SHP77 (cell line): ENCODE measurements around the gene PPIL6.
A peak's percentile ranks its signal among the peaks of the same experiment; 100 is the strongest.
"Not testable (repeated sequence)": the region's sequence is repeated elsewhere in the genome, so short reads cannot be mapped to it uniquely, and the experiment has no call there.

Experiments
- DNase-seq, 2 experiments: peaks; one replicate each; lab custom pipeline; 2025; lab: John Stamatoyannopoulos, UW

PPIL6 gene

DNA sequence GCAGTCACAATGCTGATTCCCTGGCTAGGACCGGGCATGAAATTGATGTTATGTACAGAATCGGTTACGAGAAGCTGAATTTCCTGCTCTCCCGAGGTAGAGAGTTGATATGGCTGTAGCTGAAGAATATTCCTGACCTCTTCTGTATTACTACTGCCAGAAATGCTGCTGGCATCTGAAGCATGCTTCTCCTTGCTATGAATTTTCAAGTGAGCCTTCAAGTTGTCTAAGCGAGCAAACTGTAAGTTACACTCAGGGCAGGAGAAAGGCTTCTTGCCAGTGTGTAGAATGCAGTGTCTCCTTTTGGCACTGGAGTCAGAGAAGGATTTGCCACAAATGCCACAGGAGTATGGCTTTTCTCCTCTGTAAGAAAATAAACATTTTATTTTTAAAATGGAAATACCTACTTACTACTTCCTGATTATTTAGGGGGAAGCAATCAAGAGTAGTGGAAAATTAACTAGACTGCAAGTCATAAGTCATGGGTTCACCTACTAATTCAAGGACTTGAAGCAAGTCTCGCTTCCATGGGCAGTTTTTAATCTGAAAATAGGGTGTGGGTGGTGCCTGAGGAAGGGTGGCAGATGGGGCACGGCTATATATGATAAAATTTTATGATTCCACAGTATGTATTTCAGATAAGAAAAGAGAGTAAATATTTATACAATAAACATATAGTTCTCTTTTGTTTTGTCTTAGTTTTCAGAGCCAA is 25.9 kb upstream of the PPIL6 start:
- no peak for DNase-seq

DNA sequence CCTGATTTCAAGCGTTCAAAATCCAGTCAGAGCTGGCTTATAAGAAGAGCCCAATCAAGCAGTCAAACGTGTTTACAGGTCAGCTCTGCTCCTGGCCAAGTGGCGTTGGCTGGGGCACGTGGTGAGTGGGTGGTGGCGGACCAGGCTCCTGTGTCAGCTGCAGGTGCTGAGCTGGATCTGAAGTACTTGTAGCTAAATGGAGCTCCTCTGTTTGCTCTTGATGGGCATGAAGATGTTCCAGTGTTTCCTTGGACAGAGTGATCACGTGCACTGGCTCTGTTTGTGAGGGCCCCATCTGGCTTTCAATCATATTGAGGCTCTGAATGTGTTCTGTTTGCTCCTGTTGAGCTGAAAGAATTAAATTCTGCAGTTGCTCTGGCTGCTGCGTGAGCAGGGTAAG is 25.3 kb upstream of the PPIL6 start:
- DNase-seq: peak; percentile 88 to 90

DNA sequence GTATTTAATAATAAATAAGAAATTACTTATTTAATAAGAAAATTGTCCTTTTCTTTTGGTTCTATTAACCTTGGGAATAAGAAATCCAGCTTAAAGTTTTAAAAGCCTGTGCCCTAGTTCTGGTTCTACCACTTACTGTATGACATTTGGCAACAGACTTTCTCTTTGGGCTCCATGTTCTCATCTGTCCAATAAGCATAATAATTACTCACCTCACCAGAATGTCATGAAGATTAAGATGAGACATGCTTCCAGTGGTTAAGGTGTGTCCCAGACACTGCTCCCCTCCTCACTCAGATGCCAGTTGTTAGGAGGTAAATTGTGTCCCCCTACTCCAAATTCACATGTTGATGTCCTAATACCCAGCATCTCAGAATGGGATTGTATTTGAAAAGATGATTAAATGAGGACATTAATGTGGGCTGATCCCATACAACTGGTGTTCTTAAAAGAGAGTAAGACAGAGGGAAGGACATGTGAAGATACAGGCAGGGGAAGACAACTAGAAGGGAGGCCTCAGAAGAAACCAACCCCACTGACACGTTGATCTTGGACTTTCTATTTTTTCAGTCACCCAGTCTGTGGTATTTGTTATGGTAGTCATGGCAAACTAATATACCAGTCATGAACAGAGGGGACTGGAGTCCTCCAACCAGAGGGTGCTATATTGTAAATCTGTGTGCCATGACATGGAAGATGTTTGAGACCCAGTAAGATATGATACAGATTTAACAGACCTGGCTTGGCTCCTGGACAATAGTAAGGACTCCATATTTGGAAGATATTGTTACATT is 21.5 kb upstream of the PPIL6 start:
- no peak for DNase-seq

DNA sequence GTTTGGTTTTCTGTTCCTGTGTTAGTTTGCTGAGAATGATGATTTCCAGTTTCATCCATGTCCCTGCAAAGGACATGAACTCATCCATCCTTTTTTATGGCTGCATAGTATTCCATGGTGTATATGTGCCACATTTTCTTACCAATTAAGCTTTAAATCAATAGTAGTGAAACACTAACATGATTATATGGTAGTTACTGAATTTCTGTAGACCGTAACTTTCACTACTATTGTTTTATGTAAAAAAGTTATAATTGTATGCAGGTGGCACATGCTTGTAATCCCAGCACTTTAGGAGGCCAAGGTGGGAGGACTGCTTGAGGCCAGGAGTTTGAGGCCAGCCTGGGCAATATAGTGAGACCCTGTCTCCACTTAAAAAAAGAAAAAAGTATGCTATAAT is 20.8 kb upstream of the PPIL6 start:
- not testable (repeated sequence) for DNase-seq

DNA sequence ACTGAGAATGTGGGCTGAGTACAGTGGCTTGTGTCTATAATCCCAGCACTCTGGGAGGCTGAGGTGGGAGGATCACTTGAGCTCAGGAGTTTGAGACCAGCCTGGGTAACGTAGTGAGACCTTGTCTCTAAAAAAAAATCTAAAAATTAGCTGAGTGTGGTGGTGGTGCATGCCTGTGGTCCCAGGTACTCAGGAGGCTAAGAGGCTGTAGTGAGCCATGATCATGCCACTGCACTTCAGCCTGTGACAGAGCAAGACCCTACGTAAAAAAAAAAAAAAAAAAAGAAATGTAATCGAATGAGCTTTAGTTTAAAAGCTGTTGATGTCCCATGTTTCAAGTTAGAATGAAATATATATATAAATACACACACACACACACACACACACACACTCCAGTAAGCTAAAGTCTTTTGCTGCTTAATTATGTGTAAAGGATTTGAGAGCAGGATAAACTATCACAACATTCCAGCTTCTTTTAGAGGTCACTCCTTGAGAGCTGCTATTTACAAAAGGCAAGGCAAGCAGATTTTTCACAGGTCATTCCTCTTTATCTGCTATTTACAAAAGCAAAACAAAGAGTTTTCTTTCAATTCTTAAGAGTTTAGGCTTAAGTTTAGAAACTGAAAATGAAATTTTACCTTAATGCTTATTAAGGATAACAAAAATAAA is 19.9 kb upstream of the PPIL6 start:
- no peak for DNase-seq

DNA sequence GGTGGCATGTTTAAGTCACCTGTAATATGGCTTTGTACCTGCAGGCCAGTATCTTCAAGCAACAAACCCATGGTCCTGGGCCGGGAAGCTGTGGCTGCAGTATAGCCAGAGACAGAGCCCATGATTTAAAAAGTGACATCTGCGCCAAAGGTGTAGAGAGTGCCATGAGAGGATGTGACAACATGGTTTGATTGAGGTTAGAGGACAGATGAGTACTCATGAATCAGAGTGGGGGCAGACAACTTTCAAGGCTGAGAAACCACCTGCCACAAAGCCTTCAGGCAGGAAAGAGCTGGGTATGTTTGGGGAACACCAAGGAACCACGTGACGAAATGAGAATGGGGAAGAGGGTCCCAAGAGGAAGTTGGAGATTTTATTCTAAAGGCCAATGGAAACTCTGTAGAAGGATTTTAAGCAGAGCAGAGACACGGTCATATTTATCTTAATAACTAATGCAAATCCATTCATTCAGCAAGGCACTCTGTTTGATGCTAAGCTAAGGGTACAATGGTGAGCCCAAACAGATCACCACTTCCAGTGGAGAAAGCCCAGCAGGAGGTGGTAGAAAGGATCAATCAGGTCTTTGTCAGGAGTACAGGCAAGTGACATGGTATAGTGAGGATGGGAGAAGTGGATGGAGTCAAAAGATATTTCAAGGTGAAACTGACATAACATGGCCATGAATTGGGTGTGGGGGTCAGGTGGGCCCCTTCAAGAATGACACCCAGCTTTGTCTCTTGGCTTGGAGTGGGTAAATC is 18.5 kb upstream of the PPIL6 start:
- no peak for DNase-seq

DNA sequence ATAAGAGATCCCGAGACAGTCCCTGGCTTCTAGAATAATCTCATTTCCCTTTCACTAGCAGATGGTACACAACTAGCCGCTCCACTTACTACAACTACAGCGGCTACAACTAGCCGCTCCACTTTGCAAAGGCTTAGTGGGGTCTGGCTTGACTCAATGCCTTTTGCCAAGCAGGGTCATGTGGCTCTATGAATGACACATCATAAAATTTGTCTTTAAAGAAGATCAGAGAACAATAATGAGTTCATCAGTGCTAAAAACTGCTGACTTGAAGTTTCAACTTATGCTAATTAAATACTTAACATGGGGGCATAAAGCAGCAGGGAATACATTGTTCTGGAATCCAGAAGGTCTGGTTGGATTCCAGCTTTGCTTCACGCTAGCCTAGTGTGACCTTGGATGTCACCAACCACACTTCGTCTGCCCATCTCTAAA is 17.2 kb upstream of the PPIL6 start:
- DNase-seq: no peak

DNA sequence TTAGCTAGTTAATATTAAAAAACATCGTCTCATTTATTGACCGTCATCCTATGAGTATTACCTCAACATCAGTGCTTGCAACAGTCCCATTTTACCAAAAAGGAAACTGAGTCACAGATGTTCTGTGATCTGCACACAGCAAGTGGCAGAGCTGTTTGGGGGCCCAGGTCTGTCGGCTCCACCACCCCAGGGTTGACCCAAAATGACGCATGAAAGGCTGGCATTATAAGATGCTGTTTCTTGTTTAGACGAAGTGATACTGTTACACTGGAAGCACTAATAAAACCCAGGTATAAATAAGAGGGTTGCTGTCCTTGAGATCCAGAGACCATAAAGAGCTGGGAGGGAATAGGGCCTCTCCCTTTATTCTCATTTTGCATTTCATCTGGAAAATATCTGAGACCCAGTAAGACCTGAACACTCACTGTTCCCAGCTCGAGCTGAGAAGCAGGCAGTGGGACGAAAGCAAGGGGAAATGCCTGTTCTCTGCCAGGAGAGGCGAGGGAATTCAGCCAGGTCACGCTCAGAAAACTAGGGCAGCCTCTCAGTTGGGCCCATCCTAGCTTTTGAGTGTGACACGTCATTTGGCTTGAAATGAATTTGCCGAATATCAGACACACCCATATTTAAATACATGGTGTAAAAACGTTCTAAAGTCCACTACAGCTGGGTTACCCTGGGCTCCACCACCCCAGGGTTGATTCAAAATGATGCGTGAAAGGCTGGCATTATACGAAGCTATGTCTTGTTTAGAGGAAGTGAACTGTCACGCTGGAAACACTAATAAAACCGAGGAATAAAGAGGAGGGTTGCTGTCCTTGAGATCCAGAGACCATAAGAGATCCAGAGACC is 16.5 kb upstream of the PPIL6 start:
- DNase-seq: no peak

DNA sequence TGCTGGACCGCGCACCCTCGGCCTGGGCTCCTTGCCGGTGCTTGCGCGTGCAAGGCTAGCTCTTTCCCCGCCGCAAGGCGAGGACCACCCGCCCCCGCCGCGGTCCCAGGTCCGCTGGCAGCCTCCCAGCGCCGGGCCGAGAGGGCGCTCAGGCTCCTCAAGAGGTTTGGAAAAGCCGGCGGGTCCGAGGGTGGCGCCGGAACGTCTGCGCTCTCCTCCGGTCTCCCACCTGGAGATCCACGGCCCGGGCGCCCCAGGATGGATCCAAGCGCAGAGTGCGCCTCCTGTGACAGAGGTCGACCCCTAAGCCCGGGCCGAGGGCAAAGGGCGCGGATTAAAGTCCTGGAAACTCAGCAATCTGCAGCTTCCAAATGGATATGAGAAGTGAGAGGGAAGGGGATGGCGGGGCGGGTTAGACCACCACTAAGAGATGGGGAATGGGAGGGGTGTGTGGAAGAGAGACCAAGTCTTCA is 15.7 kb upstream of the PPIL6 start:
- peak in 1 of 2 experiments; percentile 42 for DNase-seq

DNA sequence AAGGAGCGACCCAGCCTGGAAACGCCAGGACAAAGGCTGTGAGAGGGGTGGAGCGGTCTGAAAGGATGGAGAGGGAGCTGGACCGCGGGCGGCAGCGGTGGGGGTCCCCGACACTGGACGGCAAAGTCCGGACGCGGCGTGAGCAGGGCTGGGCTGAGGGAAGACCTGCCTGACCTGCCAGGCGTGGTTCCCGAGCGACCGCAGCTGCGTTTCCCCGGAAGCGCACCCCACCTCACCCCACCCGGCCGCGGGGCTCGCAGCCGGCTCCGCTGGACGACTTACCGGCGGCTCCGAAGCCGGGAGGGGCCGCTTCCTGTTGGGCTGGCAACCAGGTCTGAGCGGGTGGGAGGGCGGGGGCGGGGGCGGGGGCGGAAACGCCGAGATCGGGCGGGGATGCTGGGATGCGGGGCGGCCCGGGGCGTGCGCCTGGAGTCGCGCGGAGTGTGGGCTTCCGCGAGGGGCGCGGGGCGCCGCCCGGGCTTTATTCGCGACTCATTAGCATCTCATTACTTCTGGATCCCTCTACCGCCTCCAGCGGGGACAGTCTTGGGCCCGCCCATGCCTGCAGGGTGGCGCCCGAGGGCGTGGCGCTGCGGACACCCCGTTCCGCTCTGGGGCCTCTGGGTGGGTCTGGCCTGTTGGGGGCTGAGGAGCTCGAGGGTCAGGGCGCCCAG is 15.1 kb upstream of the PPIL6 start, which contains the start of gene MICAL1:
TSS of gene MICAL1 (minus strand) at position 336 of the 674 bp plus-strand sequence. CDS start 1,576 bp downstream, outside the sequence.
- DNase-seq: peak; percentile 50 to 87

DNA sequence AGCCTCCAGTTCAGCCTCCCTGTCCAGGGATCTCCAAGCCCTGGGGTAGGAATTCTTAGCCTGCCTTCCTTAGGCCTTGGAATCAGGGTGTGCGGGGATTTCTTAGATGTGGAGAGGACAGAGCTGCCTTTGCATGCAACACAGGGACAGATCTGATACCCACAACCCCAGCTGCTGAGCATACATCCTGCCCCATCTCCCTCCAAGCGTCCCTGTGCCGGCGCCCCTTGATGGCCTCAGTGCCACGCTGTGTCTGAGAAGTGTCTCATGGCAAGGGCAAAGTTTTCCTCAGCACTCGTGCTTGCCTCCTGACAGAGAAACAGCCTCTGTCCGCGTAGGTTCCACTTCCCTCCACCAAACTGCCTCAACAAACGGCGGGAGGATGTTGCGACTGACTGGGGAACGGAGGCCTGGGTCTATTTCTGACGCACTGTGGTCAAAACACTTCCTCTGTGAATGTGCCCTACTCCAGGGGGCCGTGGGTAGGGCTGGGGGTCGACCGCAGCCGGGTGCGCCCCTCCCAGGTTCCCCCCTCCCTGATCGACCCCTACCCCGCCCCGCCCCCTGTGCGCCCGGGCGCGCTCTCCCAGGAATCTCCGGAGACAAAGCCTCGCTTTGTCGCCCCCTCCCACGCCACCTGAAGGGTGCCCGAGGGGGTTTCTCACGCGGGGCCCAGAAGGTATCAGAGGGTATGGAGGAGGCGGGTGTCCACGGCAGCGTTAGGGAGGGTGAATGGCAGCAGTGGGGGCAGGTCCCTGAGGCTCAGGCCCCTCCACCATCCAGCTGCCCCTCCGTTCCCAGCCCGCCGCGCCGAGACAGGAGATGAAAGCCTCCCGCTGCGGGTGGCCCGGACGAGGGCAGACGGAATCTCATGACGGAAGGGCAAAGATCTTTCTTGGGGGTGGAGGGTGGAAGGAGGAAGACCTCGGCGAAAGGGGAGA is 14.3 kb upstream of the PPIL6 start:
- no peak for DNase-seq

DNA sequence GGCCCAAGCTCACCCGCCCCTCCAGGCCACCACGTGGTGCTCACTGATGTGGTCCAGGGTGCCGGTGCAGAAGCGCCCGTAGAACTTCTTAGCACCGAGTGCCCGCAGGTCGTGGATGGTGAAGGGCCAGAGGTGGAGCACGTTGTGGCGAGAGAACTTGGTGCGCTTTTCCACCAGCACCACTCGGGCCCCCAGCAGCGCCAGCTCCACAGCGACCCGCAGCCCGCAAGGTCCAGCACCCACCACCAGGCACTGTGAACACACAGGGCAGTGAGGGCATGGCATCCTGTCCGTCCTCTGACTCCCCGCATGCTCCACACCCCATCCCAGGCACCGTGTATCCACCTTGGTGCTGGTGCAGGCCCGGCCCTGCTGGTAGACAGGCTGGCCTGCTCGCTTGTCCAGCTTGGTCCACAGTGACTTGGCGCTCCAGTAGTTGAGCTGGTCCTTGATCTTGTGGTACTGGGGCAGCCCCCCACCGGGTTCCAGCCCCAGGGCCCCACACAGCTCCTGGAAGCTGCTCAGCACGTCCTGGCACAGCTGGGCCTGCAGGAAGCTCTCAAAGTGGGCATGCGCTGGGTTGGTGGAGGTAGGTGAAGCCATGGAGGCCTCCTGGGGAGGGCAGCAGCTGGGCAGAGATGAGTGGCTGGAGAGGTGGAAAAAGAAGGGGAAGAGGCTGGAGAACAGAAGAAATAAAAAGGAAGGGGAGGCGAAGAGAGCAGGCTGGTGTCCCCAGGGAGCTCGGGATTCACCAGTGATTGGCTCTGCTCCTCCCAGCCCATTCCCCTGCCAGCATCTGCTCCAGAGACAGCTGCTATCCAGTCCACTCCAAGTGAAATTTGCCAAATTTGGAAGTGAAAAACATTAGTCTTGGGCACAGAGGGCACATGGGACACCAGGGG is 13.4 kb upstream of the PPIL6 start:
- DNase-seq: no peak

DNA sequence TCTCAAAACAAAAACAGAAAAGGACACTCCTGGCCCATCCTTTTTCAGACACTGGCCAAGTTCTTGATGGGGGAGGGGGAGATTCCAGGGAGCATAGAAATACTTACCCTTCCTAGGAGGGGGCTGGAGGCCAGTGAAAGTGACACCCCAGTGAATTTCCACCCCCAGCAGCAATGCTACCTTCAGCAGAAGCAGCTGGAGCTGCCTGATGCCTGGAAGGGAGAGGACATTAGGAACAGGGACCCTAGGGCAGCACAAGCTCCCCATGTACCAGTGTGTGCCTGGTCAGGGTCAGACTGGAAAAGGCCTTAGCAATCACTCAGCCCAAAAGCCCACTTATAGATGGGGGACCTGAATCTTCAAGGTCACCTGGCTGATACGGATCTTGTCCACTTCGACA is 12.7 kb upstream of the PPIL6 start:
- no peak for DNase-seq

DNA sequence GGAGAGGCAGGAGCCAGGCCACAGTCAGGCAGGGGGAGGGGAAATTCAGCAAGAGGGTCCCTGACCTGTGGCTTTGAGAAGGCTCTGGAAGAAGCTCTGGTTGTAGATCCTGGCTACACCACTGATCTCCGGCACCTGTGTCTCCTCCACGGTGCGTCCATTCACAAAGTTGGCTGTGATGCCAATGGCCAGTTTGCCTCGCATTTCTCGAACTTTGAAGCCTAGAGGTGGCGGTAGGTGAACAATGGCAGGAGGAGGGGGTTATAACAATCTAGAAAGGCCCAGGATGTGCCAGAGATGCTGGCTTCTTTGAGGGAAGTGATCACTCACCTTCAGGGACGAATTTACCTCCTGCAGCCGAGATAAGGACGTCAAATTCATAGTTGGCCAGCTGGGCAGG is 11.8 kb upstream of the PPIL6 start:
- no peak for DNase-seq

DNA sequence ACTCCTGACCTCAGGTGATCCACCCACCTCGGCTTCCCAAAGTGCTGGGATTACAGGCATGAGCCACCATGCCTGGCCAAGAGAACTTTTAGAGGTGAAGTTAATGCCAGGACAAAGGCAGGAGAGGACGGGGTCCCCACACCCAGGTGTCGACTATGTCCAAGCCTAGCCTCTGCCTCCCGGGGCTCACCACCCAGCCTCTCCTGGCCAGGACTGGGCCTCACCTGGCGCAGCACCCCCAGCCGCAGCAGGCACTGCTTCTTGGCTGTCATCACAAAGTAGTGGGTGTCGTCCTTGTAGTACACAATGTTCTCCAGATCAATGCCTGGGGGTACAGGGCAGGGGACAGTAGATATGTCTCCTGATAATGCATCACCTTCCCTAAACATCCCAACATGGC is 10.9 kb upstream of the PPIL6 start:
- no peak for DNase-seq

DNA sequence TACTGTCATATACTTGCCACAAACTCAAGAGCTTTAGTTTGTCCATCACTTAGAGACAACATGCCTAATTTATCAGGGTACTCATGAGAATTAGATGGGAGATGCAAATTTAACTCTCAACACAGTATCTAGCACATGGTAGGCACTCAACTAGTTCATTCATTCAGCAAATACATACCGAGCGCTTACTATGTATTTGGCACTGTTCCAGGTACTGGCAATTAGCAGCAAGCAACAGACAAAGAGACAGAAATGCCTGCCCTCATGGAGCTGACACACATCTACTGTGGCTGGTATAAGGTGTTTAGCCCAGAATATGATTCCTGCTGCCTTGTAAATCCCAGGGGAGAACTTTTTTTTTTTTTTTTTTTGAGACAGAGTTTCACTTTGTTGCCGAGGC is 10.4 kb upstream of the PPIL6 start:
- DNase-seq: no peak

DNA sequence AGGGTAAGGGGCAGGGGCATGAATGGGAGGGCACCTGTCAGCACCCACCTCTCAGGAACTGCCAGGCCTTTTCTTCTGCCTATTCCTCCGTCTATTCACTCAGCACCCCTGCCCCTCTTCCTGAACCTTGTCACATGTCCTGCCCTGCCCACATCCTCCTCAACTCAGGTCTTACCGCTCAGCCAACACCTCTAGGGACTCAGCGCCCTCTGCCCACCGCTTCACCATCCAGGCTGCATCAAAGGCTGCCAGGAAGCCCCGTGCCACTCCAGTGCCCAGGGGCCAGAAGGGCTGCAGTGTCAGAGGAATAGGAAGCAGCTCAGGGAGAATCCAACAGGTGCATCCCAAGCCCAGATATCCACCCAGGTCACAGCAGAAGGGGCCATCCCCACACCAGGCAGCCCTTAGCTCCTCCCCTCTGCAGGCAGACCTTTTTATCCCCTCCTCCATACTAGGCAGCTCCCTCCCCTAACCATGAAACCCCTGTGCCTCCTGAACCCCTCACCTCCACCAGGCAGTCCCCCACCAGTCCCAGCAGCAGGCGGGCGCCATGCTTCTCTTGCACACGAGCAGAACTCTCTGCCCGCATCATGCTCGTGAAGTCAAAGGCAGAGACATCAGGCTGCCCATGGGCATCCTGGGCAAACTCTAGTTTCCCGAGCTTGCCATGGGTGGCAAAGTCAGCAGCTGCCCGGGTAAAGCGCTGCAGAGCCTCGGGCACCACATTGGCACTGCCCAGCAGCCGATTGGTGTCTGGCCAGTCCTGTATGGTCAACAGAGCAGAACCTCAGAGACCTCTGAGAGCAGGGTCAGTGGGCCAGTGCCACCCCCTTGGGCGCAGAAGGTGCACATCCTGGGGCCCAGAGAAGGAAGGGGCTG is 9.6 kb upstream of the PPIL6 start:
- DNase-seq: no peak
